ENCODE data around the gene PIGR.

GRCh38 chr1:206962272-206962671 lies 16.0 kb upstream of the PIGR start:
- TF ChIP-seq POLR2A (IDR thresholded peaks at IDR 0.05) (no peak), CTCF (IDR thresholded peaks at IDR 0.05) (no peak)

All from testis (tissue), 2 donors.